Medulla oblongata (tissue), 1 donor: ENCODE data around the gene FTH1.

Experiments
- DNase-seq: peaks from one replicate; pipeline ENCODE4 v3.0.0-alpha.2; 2015; ENCODE audit errors: extremely low spot score

FTH1 gene

GRCh38 chr11:61917334-61918109, 49.9 kb downstream of the FTH1 start, which contains the start of gene RAB3IL1:
TSS of gene RAB3IL1 (minus strand) at chr11:61917566. CDS start at chr11:61917367, 199 bp downstream.
- peak; percentile 73 for DNase-seq

DNA sequence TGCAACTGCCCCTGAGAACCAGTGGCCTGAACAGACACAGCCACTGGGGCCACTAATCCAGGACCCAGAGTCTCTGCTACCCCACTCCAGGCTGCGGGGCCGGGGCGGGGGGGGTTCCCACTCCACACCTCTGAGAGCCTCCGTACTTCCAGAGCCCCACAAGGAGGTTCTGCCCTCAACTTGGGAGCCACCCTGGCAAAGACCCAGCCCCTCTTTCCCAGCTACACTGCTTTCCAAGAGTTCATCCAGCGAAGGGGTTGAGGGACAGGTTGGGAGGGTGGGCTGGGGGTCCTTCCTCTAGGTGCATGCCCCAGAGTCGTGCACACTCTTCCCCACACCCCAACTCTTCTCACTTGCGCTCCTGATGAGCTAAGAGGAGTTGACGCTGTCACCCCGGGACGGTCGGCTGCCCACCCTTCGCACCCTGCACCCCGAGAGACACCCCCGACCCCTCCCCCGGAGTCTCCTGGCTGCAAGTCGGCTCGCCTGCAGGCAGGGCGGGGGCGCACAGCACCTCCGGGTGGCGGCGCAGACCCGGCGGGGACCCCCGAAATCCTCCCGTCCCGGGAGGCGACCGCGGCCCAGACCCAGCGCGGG, 50.6 kb downstream of the FTH1 start:
- no peak for DNase-seq

DNA sequence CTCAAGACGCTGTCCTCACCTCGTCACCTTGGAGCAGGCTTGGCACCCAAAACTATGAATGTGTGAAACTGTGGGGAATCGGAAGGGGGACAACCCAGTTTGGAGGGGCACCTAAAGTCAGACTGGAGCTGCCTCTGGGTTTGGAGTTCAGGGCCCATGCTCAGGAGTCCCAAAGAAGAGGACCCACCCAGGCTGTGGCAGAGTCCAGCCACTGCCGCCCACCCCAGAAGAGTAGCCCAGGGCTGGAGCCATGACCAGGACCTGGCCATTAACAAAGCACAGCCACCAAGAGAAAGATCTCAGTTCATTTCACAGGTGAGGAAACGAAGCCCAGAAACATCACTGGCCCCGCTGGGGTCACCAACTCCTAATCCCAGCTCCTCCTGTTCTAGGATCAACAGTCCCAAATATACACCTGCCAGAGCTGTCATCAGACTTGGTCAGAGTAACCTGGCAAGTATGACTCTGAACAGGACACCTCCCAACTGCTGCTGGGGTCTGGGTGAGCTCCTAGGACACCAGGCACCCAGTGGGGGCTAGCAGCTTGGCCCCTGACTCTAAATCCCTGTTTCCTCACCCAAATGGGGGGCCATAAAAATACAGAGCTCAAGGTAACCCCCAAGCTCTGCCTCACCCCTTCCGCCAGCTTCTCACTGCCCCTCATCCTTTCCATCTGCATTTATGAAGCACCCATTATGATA, 52.8 kb downstream of the FTH1 start:
- no peak for DNase-seq
